AG04449 (cell line): ENCODE results near the gene DYRK1B.

Experiments
- CTCF ChIA-PET: fragments of 350-600 bp; formaldehyde crosslinking; extraction: SDS; loops from one replicate; lab custom pipeline; 2021; ENCODE audit warnings: antibody characterized with exemption; lab: Yijun Ruan, JAX
- POLR2A ChIA-PET: fragments of 400-600, 350-600 bp; formaldehyde crosslinking; extraction: SDS; loops from one replicate; lab custom pipeline; 2020; ENCODE audit warnings: antibody characterized with exemption, inconsistent platforms; lab: Yijun Ruan, JAX
- DNase-seq: peaks from one replicate; pipeline ENCODE4 v3.0.0-alpha.2; 2010; ENCODE audit warnings: low read depth, low spot score
- H3K4me3 ChIP-seq: 2 replicates; pipeline ENCODE4 v1.5.1; 2011; ENCODE audit warnings: low read depth, mild to moderate bottlenecking, control low read depth, low read length
- CTCF ChIP-seq: IDR thresholded peaks from one replicate; pipeline ENCODE4 v1.5.1; 2011; ENCODE audit warnings: mild to moderate bottlenecking, moderate library complexity, low read length, control low read depth, inconsistent platforms; ENCODE audit not compliant: insufficient read depth; ENCODE audit errors: missing control alignments

The DYRK1B gene

GRCh38 chr19:39828015-39828653 is 5.8 kb downstream of the DYRK1B start:
- POLR2A ChIA-PET: interaction anchor here (0.7 kb wide), 1 partner anchor 143 kb away, joined by 3 read pairs; the partner anchor contains the start of gene PSMC4

GRCh38 chr19:39827216-39827615 is 6.7 kb downstream of the DYRK1B start:
- POLR2A ChIA-PET: no interaction called here
- H3K4me3 ChIP-seq: no peak overlapping the region
- CTCF ChIA-PET: interaction anchor here (4.8 kb wide), 1 partner anchor 16 kb away, joined by 40 read pairs; the partner anchor contains the start of gene FBL
- TF ChIP-seq CTCF: no peak
- no peak for DNase-seq

More at GRCh38 chr19:39828015-39828653, 5.8 kb downstream of the DYRK1B start:
- no peak for DNase-seq
- no peak overlapping the region for H3K4me3 ChIP-seq
- CTCF ChIA-PET: interaction anchor here (4.8 kb wide), 1 partner anchor 15 kb away, joined by 40 read pairs; the partner anchor contains the start of gene FBL
- TF ChIP-seq CTCF: no peak

- TF ChIP-seq CTCF: no peak
- no peak for DNase-seq
- H3K4me3 ChIP-seq: no peak overlapping the region
- POLR2A ChIA-PET: no interaction called here
- CTCF ChIA-PET: no interaction called here
Observed at GRCh38 chr19:39826311-39826945, 7.5 kb downstream of the DYRK1B start.

- no peak for TF ChIP-seq CTCF
- H3K4me3 ChIP-seq: no peak overlapping the region
- ChIA-PET POLR2A (interaction anchor here (1.0 kb wide), 1 partner anchor 8 kb away, joined by 4 read pairs; no protein-coding TSS in a partner anchor), CTCF (interaction anchor here (1.3 to 1.7 kb wide), 3 partner anchors 8 to 19 kb away, joined by 5 to 9 read pairs (median 8); partner anchors contain the start of gene DYRK1B)
- DNase-seq: no peak
Observed at GRCh38 chr19:39825531-39826076, 8.4 kb downstream of the DYRK1B start.

GRCh38 chr19:39825093-39825463 is 8.9 kb downstream of the DYRK1B start:
- no peak overlapping the region for H3K4me3 ChIP-seq
- POLR2A ChIA-PET: interaction anchor here (1.0 kb wide), 1 partner anchor 8 kb away, joined by 4 read pairs; no protein-coding TSS in a partner anchor

More at GRCh38 chr19:39825093-39825463, 8.9 kb downstream of the DYRK1B start:
- no peak for DNase-seq
- no peak for TF ChIP-seq CTCF
- CTCF ChIA-PET: interaction anchor here (1.3 to 1.7 kb wide), 3 partner anchors 9 to 20 kb away, joined by 5 to 9 read pairs (median 8); partner anchors contain the start of gene DYRK1B
